HG03064 (cell line): ENCODE results near the gene NOS1.

Experiments
- ATAC-seq: cut with Tn5 transposase; IDR thresholded peaks from one replicate; pipeline ENCODE4 v1.9.1; 2021; ENCODE audit warnings: low read depth; ENCODE audit not compliant: unreplicated experiment

The NOS1 gene

GRCh38 chr12:117365049-117365616, 3.7 kb upstream of the NOS1 start:
- ATAC-seq = no peak

- no peak for ATAC-seq
Observed at GRCh38 chr12:117363953-117364486, 2.6 kb upstream of the NOS1 start.

GRCh38 chr12:117363056-117363662, 1.7 kb upstream of the NOS1 start:
- ATAC-seq = no peak

GRCh38 chr12:117362391-117362790, 965 bp upstream of the NOS1 start:
- no peak for ATAC-seq

GRCh38 chr12:117361905-117362304, 479 bp upstream of the NOS1 start:
- no peak for ATAC-seq

- ATAC-seq = no peak
Observed at GRCh38 chr12:117360551-117361346, 677 bp downstream of the NOS1 start.

- ATAC-seq = no peak
Observed at GRCh38 chr12:117360222-117360550, 1.2 kb downstream of the NOS1 start.

GRCh38 chr12:117359029-117359845, 2.2 kb downstream of the NOS1 start:
- no peak for ATAC-seq

- ATAC-seq = no peak
Observed at GRCh38 chr12:117356048-117356447, 5.4 kb downstream of the NOS1 start.

GRCh38 chr12:117352883-117353282, 8.5 kb downstream of the NOS1 start:
- no peak for ATAC-seq

GRCh38 chr12:117352206-117352605, 9.2 kb downstream of the NOS1 start:
- no peak for ATAC-seq

- ATAC-seq = no peak
Observed at GRCh38 chr12:117350140-117350539, 11.3 kb downstream of the NOS1 start.

GRCh38 chr12:117347588-117347987, 13.8 kb downstream of the NOS1 start:
- ATAC-seq = no peak

- no peak for ATAC-seq
Observed at GRCh38 chr12:117344716-117345115, 16.7 kb downstream of the NOS1 start.

- ATAC-seq = no peak
Observed at GRCh38 chr12:117343849-117344248, 17.6 kb downstream of the NOS1 start.

- ATAC-seq = no peak
Observed at GRCh38 chr12:117343296-117343695, 18.1 kb downstream of the NOS1 start.

- ATAC-seq = no peak
Observed at GRCh38 chr12:117342682-117343081, 18.7 kb downstream of the NOS1 start.

GRCh38 chr12:117342247-117342646, 19.2 kb downstream of the NOS1 start:
- ATAC-seq = no peak

- no peak for ATAC-seq
Observed at GRCh38 chr12:117339104-117339503, 22.3 kb downstream of the NOS1 start.

GRCh38 chr12:117334855-117335587, 26.4 kb downstream of the NOS1 start:
- ATAC-seq = no peak
